GM12801 (cell line): ENCODE measurements around the gene KRT6C.

Experiments used
- TF ChIP-seq, protein P1 (sequence below): IDR thresholded peaks from one replicate; pipeline ENCODE4 v1.5.1; 2011; ENCODE audit warnings: control low read depth; ENCODE audit not compliant: insufficient read length; ENCODE audit errors: extremely low read depth

The KRT6C gene

DNA sequence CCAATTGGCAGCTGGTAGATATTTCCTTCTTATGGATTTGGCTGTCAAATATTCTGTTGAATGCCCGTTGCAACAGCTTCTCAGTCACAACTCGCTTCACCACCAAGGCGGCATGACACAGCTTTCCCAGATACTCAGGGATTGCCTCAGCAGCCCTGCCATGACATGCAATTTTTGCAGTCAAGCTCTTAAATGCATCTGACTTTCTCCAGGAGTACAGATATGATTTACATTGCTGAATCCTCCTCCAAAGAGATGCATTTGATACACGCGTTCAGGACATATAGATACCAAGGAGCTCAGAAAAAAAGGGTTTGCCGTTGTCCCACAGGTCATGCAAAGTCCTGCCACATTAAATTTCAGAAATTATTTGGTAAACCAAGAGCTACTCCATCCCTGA is 40.1 kb upstream of the KRT6C start:
- TF ChIP-seq, protein P1, sequence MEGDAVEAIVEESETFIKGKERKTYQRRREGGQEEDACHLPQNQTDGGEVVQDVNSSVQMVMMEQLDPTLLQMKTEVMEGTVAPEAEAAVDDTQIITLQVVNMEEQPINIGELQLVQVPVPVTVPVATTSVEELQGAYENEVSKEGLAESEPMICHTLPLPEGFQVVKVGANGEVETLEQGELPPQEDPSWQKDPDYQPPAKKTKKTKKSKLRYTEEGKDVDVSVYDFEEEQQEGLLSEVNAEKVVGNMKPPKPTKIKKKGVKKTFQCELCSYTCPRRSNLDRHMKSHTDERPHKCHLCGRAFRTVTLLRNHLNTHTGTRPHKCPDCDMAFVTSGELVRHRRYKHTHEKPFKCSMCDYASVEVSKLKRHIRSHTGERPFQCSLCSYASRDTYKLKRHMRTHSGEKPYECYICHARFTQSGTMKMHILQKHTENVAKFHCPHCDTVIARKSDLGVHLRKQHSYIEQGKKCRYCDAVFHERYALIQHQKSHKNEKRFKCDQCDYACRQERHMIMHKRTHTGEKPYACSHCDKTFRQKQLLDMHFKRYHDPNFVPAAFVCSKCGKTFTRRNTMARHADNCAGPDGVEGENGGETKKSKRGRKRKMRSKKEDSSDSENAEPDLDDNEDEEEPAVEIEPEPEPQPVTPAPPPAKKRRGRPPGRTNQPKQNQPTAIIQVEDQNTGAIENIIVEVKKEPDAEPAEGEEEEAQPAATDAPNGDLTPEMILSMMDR, result no peak

DNA sequence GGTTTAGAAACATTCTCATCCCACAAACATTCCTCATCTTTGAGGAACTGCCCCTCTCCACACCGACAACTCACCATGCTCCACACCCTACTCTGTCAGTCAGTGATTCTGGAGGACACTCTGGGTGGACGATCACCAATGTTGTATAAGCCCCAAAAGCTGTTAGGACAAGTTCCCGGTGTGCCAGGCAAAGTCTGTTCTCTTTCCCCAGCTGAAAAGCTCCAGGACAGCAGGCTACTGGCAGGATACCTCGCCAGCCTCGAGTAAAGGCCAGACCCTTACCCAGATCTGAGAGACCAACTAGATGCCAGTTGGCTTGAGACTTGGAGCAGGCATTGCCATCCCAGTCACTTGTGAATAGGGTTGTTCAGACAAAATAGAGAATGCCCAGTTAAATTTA is 34.6 kb upstream of the KRT6C start:
- TF ChIP-seq, protein P1, result no peak

DNA sequence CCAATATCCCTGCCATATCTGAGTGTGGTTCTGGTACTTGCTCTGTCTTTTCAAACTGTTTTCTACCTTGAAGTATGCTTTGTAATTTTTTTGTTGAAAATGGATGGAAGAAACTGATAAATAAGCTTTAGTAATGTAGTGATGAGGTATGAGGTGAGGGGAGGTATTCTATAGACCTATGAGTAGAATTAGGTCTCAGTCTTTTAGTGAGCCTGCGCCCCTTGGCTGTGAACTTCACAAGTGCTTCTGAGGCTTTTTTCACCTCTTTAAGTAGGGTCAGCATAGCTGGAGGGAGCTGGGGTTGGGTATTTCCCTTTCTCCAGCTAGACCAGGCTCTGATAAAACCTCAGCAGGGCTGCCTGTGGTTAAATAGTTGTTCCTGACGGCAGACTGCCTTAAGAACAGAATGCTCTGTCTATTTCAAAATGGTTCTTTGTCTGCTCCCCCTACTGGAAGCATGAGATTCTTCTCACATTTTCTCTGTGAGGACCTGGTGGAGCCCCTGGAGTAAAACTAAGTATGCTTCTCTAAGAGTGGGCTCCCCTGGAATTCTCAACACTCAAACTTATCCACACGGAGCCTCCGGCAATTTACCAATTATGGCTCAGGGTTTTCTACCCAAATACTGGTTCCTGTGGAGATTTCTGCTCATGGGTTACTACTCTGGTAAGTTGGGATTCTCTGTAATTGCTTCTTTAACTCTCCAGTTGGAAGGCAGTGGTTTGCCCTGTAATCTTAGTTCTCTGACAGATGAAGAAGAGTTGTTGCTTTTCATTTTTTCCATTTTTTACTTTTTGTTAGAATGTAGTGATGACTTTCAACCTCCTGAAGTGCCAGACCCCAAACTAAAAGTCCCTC is 33.5 kb upstream of the KRT6C start:
- TF ChIP-seq, protein P1, result no peak

DNA sequence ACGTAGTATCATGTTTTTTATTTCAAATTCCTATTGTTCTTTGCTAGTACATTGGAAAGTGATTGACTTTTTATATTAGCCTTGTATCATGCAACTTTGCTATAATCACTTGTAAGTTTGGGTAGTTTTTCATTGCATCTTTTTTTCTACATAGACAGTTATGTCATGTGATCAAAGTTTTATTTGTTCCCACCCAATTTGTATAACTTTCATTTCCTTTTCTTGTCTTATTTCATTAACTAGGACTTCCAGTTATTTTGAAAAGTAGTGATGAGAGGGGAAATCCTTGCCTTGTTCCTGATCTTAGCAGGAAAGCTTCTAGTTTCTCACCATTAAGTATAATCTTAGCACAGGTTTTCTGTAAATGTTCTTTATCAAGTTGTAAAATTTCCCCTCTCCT is 29.3 kb upstream of the KRT6C start:
- TF ChIP-seq, protein P1, result no peak

DNA sequence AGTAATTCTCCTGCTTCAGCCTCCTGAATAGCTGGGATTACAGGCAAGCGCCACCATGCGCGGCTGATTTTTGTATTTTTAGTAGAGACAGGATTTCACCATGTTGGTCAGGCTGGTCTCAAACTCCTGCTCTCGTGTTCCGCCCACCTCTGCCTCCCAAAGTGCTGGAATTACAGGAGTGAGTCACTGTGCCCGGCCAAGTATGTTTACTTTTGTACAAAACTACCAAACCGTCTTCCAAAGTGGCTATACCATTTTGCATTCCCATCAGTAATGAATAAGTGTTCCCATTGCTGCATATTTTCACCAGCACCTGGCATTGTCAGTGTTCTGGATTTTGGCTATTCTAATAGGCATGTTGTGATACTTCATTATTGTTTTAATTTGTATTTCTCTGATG is 27.9 kb upstream of the KRT6C start:
- TF ChIP-seq, protein P1, result no peak

DNA sequence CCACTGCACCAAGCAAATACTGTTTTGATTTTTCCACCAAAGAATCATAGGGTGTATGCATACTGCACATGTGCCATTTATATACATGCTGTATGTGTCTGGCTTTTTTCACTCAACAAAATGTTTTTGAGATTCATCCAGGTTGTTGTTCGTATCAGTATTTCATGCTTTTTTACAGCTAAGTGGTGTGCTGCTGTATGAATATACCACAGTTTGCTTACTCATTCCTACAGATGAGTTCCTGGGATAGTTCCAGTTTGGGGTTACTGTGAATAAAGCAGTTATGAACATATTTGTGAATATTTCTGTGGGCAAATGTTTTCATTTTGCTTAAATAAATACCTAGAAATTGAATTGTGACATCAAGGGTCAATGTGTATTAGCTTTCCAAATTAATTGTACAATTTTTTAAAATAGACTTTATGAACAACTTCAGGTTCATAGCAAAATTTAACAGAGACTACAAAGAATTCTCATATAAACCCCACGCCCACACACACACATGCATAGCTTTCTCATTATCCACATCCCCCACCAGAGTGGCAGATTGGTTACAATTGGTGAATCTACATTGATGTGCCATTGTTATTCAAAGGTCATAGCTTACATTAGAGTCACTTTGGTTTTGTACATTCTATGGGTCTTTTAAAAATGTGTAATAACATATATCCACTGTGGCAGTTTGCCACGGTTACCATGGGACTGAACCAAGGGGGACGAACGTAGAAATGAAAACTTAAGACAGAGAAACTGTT is 26.4 kb upstream of the KRT6C start:
- TF ChIP-seq, protein P1, result no peak

DNA sequence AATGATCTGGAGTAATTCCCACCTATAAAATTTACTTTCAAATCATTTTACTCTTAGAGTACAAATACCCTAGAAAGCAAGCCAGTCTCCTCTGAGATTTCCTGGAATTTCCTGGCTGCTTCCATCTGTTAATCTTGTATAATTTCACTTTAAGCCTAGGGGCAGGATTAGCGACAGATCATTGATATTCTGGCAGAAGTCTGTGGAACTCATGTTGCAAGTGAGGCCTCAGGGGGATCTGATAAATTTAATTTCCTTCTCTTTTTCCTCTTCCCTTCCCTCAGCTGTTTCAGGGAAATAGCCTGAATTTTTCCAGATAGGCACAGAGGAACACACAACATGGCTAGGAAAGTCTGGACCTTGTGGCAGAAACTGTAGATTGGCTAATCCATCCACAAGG is 25.3 kb upstream of the KRT6C start:
- TF ChIP-seq, protein P1, result no peak
